Measurements from ENCODE around the gene SCFD2.
A peak's percentile ranks its signal among the peaks of the same experiment; 100 is the strongest.

Gene SCFD2

GRCh38 chr4:52877694-52878093, 488.2 kb downstream of the SCFD2 start:
- no peak for DNase-seq (ENCODE audit: low spot score)

GRCh38 chr4:52877036-52877435, 488.8 kb downstream of the SCFD2 start:
- DNase-seq (ENCODE audit: low spot score), result no peak

DNA sequence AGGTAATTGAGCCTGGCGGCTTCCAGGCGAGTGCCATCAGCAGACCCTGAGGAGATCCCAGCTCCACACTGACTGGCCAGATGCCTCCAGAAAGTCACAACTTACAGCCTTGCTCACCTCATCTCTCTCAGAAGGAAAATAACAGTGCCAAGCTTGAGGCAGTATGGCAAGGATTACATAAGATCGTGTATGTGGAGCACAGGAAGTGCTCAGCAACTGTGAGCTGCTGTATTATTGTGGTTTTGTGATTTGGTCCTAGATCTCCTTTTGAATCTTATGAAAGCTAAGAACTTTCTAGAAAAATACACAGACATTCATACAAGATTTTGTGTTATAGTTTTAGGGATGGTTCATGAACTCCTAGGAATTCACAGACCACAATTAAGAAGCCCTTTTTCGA, 489.8 kb downstream of the SCFD2 start:
- DNase-seq (ENCODE audit: low spot score), result no peak

DNA sequence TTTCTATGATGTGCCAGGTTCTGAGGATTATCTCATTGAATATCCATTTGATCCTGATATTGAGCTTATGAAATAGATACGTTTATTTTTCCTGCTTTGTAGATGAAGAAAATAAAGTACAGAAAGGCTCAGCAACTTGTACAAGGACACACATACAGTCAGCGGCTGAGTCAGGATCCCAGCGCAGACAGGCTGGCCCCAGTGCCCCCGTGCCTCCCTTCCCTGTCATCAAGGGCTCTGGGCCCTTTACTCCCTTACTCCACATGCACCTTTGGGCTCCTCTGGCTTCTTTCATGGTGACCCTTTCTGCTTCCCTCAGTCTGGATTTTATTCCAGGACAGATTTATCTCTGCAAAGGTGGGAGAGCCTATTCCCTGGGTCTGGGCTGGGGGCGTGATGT, 490.9 kb downstream of the SCFD2 start:
- DNase-seq (ENCODE audit: low spot score), result no peak

DNA sequence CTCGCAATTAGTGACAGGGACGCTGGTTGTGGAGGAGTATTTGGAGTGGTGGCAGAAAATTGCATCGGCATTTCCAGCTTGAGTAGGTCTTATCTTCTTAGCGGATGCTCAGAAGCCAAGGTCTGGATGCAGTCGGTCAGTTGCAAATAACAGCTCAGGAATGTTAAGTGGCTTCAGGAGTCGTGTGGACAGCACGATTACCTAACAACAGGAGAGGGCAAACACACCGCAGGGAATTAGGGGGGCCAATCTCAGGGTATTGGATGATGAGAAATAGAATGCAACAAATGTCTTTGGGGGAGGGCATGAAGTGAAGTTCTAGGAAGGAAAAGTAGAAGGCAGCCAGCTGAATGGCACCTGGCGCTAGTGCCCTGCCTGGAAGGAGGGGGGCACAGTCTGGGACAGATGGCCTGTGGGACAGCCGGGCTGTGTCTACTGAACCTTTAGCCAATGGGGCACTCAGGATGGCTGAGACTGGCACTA, 492.0 kb downstream of the SCFD2 start:
- no peak for DNase-seq (ENCODE audit: low spot score)

GRCh38 chr4:52873191-52873590, 492.7 kb downstream of the SCFD2 start:
- no peak for DNase-seq (ENCODE audit: low spot score)

DNA sequence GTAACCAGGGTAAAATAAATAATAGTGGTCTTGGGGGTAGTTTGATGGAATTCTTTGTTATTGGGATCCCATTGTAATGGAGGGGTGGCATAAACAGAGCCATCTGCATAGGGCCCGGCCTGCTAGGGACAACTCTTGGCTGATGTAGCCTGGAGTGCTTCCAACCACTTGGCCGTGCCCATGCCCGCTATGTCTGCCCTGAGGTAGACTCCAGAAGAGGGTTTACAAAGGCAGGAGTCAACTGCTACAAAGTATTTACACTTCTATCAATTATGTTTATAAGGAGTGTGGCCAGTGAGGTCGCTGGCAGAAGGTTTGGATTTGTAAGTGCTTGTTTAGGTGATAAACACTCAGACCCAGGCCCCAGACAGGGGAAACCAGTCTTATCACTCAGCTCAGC, 495.6 kb downstream of the SCFD2 start:
- no peak for DNase-seq (ENCODE audit: low spot score)

DNA sequence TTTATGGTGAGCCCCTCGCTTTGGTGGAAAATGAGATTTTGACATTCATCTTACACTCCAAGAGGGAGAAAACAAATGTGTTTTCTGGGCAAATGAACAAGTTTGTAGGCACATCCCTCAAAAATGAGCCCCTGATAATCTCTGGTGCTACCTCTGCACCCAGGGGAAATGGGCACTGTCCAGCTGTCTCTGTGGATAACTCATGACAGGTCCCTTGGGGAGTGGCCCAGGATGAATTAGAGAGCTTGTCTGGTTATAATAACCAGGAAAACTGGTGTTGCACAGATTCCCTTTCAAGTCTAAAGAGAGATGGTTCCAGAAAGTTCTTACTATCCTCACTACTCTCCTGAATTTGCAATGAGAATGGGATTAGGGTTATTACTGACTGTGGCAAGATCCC, 496.2 kb downstream of the SCFD2 start:
- no peak for DNase-seq (ENCODE audit: low spot score)

DNA sequence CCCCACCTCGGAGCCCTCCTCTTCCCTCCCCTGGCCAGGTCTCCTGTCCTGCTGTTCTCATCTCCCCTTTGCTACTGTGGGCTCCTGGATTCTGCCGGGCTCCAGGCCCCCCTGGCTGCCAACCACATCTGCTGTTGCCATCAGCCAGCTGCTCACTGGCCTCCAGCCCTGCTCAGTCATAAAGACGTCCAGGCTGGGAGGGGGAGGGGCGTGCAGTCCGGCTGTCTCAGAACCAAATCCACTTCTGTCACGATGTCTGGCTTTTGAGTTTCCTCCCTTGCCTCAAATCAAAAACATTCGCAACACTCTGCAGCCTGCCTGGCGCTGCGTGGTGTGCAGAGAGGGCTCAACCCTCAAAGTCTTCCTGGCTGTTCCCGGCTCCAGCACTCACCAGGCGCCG, 496.7 kb downstream of the SCFD2 start:
- no peak for DNase-seq (ENCODE audit: low spot score)

GRCh38 chr4:52868133-52868532, 497.7 kb downstream of the SCFD2 start:
- DNase-seq (ENCODE audit: low spot score), result no peak

GRCh38 chr4:52867163-52867562, 498.7 kb downstream of the SCFD2 start:
- no peak for DNase-seq (ENCODE audit: low spot score)

DNA sequence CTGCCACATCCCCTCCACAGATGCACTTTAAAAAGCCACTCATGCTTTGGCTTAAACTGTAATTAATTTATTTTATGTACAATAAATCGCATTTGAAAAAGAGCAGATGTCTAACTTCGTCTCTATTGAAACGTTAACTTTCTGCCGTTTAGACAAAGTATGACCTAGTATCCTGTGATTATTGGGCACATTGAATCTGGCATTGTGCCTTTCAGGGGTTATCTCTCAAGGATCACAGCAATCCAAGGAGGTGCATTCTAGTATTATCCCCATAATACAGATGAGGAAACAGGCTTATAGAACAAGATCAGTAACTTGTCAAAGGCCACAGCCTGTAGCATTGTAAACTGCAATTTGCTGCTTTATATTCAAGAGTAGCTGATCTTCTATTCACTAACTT, 499.1 kb downstream of the SCFD2 start:
- DNase-seq (ENCODE audit: low spot score), result no peak

- no peak for DNase-seq (ENCODE audit: low spot score)
Observed at GRCh38 chr4:52865300-52865699, 500.6 kb downstream of the SCFD2 start.

DNA sequence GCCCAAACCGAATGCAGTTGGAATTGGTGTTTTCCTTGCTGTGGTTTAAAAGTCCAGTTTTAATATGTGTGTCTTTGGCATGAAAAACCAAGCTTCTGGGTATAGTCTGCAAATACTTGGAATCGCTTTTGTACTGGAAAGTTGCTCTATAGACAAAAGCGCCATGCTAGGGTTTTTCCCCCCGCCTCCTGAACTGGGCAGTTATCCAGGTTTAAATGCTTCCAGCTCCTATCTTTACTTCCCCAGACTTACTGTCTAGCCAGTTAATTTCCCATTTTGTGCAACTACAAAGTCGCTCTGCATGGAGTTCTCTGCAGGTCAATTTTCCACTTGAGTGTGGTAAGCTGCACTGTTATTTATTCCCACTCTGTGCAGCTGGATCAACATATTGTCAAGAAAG, 501.1 kb downstream of the SCFD2 start:
- DNase-seq (ENCODE audit: low spot score), result no peak

GRCh38 chr4:52863324-52863723, 502.5 kb downstream of the SCFD2 start:
- DNase-seq (ENCODE audit: low spot score), result no peak

GRCh38 chr4:52862639-52863161, 503.2 kb downstream of the SCFD2 start:
- DNase-seq (ENCODE audit: low spot score), result no peak

DNA sequence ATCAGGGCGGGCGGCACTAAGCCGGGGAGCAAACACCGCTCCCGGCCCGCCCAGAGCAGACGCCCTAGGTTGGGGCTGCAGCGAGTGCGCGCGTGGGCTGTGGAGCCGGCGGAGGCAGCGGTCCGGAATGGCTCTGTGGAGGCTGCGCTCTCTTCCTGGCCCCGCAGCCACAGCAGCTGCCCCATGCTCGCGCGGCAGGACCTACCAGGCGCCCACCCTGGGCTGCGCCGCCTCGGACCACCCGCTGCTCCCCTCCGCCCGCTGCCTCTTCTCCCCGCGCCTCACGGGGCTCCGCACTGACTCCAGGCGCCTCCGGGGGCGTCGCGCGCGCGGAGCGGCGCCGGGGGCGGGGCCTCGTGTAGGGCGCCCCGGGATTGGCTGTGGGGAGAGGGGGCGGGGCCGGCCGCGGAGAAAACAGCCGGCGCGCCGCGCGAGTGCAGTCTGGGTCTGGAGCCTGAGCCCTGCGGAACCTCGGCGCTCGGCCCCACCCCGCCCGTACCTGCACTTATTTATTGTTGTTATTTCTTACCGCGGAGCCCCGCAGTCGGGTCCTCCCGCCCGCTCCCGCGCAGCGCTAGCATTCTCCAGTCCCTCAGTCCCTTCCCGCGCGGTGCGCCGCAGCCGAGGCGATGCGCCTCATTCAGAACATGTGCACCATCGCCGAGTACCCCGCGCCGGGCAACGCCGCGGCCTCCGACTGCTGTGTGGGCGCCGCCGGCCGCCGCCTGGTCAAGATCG, 503.8 kb downstream of the SCFD2 start, which contains the start of gene RASL11B:
RASL11B (plus strand) TSS at position 439 of the 738 bp plus-strand sequence; CDS start at position 630, 191 bp downstream.
- DNase-seq (ENCODE audit: low spot score), result peak; percentile 81

GRCh38 chr4:52861171-52861823, 504.6 kb downstream of the SCFD2 start:
- DNase-seq (ENCODE audit: low spot score), result no peak

DNA sequence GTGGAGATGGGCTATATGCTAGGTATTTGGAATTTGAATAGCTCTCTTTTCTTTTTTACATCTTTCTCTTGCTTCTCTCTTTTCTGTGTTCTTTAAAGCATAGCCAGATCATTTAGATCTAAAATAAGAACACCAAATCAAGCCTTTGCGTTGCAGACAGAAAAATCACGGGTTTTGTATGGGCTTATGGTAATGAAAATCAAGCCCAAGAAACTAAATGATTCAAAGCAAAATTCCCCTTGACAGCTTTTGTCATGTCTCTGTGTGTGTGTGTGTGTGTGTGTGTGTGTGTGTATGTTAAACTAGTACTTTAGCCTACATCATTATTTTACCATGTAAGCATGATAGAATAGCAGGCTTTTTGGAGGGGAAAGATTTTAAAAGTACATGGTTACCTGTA, 505.5 kb downstream of the SCFD2 start:
- DNase-seq (ENCODE audit: low spot score), result no peak

DNA sequence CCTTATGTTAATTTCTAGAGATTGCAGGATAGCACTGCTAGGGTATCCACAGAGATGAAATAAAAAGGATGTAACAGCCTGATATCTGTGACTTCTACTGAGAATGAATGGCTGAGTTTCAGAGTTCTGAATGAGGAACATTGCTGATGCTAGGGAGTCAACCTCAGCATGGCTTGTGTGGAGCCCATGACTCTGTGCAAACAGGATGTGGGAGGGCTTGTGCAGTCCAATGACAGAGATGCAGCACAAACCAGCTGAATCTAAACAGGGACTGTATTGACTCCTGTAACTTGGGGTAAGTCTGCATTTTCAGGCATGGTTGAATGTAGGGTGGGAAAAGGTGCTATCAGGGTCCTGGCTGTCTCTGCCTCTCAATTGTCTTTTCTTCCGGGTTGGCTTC, 509.1 kb downstream of the SCFD2 start:
- no peak for DNase-seq (ENCODE audit: low spot score)

GRCh38 chr4:52853351-52853750, 512.5 kb downstream of the SCFD2 start:
- no peak for DNase-seq (ENCODE audit: low spot score)

- DNase-seq (ENCODE audit: low spot score), result no peak
Observed at GRCh38 chr4:52852711-52853110, 513.1 kb downstream of the SCFD2 start.

DNA sequence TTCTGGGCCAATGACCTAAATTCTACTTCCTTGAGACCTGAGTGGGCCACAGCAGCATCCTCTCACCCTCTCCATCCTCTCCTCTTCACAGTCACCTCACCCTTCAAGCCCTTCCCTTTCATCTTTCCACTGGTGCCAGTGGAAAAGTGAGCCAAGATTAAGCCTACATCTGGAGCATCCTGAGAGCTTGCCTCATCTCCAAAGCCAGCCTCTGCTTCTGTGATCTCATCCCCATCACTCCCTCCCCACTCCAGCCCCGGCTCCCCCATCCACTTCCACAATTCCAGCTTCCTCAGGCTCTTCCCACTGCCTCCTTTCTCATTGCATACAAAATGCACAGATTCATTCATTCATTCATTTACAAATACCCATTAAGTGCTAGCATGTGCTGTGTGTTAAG, 513.8 kb downstream of the SCFD2 start:
- DNase-seq (ENCODE audit: low spot score), result no peak
